Measurements from ENCODE around the gene GATA6. TPM values are rescaled to one million over a fixed set of nuclear protein-coding genes. Genes with fewer than 3 reads are reported as not detected.

GATA6 gene
- polyA plus RNA-seq, 1 experiment = 1.5 TPM

DNA sequence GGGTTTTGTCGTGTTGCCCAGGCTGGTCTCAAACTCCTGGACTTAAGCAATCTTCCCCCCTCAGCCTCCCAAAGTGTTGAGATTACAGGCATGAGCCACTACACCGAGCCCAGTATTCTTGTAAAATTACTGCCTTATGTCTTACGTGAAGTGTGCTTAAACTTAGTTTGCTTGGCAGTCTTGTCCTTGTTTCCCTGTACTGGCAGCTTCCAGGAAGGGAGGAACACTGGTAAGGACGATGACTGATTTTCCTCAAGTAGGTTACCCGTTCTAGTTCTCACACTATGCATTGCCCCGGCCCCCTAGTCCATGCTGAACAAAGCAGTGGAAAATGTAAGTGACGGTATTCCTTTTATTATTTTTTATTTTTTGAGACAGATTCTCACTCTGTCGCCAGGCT lies 19.7 kb upstream of the GATA6 start:
- ChIA-PET POLR2A (no interaction called here), CTCF (no interaction called here)
- no peak for DNase-seq (ENCODE audit: low read depth, low spot score)
- no peak for TF ChIP-seq CTCF (IDR thresholded peaks at IDR 0.05; ENCODE audit: low read depth, low read length)
- Histone ChIP-seq H3K27me3 (ENCODE audit: control insufficient read depth, insufficient read depth, low read length) (peaks cover 11% of the 10 kb centered on the region), H3K4me3 (ENCODE audit: low read depth, low read length) (no peak overlapping the region), H3K9me3 (ENCODE audit: control insufficient read depth, insufficient read depth, low read length) (no peaks in the 10 kb centered on the region), H3K27ac (ENCODE audit: low read depth, low read length) (no peak overlapping the region)

DNA sequence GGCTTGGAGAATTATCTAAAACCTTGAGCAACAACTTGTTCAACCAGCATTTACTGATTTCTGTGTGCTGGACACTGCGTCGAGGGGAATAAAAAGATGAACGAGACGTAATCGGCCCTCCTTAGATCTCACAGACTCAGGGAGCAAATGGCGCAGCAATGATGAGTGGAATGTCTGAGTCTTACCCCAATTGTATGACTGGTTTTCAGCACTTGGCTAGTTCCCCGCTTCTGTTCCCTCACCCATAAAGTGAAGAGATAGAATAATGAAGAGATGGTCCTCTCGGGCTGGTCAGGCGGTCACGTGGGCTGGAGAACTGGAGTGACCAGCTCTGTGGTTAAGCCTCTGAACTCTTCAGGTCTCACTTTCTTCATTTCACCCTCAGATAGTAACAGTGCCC lies 17.3 kb upstream of the GATA6 start:
- Histone ChIP-seq H3K4me3 (ENCODE audit: low read depth, low read length) (no peak overlapping the region), H3K27me3 (ENCODE audit: control insufficient read depth, insufficient read depth, low read length) (peaks cover 15% of the 10 kb centered on the region), H3K9me3 (ENCODE audit: control insufficient read depth, insufficient read depth, low read length) (no peaks in the 10 kb centered on the region), H3K27ac (ENCODE audit: low read depth, low read length) (no peak overlapping the region)
- ChIA-PET CTCF (no interaction called here), POLR2A (no interaction called here)
- no peak for DNase-seq (ENCODE audit: low read depth, low spot score)
- TF ChIP-seq CTCF (IDR thresholded peaks at IDR 0.05; ENCODE audit: low read depth, low read length) = no peak

DNA sequence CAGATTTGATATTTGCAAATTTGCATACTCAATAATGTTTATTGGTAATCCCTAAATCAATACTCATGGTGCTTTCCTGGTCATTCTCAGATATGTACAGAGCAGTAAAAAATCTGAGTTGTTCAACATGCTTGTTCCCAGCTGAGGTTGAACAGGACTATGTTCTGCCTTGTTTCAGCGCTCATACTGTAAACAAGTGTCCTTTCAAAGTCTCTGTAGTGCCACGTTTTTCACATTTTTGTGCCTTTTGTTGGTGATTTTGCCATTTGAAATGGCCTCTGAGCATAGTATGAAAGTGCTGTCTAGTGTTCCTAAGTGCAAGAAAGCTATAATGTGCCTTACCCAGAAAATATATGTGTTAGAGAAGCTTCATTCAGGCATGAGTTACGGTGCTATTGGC lies 16.0 kb upstream of the GATA6 start:
- Histone ChIP-seq H3K27me3 (ENCODE audit: control insufficient read depth, insufficient read depth, low read length) (peaks cover 17% of the 10 kb centered on the region), H3K4me3 (ENCODE audit: low read depth, low read length) (no peak overlapping the region), H3K27ac (ENCODE audit: low read depth, low read length) (no peak overlapping the region), H3K9me3 (ENCODE audit: control insufficient read depth, insufficient read depth, low read length) (no peaks in the 10 kb centered on the region)
- DNase-seq (ENCODE audit: low read depth, low spot score) = no peak
- CTCF ChIA-PET = no interaction called here
- POLR2A ChIA-PET = no interaction called here
- no peak for TF ChIP-seq CTCF (IDR thresholded peaks at IDR 0.05; ENCODE audit: low read depth, low read length)

GRCh38 chr18:22155584-22155983 lies 13.8 kb upstream of the GATA6 start:
- no peak for DNase-seq (ENCODE audit: low read depth, low spot score)
- peaks cover 19% of the 10 kb centered on the region for H3K27me3 ChIP-seq (ENCODE audit: control insufficient read depth, insufficient read depth, low read length)
- POLR2A ChIA-PET = no interaction called here
- TF ChIP-seq CTCF (IDR thresholded peaks at IDR 0.05; ENCODE audit: low read depth, low read length) = no peak
- H3K4me3 ChIP-seq (ENCODE audit: low read depth, low read length) = no peak overlapping the region
- H3K27ac ChIP-seq (ENCODE audit: low read depth, low read length) = no peak overlapping the region
- CTCF ChIA-PET = no interaction called here
- no peaks in the 10 kb centered on the region for H3K9me3 ChIP-seq (ENCODE audit: control insufficient read depth, insufficient read depth, low read length)

DNA sequence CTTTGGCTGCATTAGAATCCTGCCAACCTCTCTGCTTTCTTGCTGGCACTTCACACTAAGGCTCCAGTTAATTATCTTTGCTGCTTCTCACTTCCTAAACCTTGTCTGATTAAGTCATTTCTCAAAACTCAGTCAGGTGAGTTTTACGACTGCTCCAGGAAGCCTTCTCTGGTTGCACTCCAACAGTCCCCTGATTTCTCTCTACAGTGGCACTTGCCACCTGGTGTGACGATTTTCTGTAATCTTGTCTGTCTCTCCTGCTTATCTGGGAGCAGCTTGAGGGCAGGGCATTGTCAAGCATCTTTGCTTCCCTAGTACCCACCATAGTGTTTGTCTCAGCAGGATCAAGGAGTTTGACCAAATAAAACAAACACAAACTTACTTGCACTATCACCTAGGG lies 10.4 kb upstream of the GATA6 start:
- Histone ChIP-seq H3K27me3 (ENCODE audit: control insufficient read depth, insufficient read depth, low read length) (peaks cover 44% of the 10 kb centered on the region), H3K9me3 (ENCODE audit: control insufficient read depth, insufficient read depth, low read length) (no peaks in the 10 kb centered on the region), H3K4me3 (ENCODE audit: low read depth, low read length) (no peak overlapping the region), H3K27ac (ENCODE audit: low read depth, low read length) (no peak overlapping the region)
- POLR2A ChIA-PET = no interaction called here
- no peak for DNase-seq (ENCODE audit: low read depth, low spot score)
- no peak for TF ChIP-seq CTCF (IDR thresholded peaks at IDR 0.05; ENCODE audit: low read depth, low read length)
- CTCF ChIA-PET = no interaction called here

Measured in AG04450 (cell line).